Islet of Langerhans (tissue), 1 donor: Measurements from ENCODE around the gene C5orf47.
"Not testable (repeated sequence)": the region's sequence is repeated elsewhere in the genome, so short reads cannot be mapped to it uniquely, and the experiment has no call there.

Experiments
- FAIRE-seq: peaks from one replicate; lab custom pipeline; 2011; peaks lifted over from hg19 to GRCh38; lab: Jason Lieb, UNC

C5orf47 gene

DNA sequence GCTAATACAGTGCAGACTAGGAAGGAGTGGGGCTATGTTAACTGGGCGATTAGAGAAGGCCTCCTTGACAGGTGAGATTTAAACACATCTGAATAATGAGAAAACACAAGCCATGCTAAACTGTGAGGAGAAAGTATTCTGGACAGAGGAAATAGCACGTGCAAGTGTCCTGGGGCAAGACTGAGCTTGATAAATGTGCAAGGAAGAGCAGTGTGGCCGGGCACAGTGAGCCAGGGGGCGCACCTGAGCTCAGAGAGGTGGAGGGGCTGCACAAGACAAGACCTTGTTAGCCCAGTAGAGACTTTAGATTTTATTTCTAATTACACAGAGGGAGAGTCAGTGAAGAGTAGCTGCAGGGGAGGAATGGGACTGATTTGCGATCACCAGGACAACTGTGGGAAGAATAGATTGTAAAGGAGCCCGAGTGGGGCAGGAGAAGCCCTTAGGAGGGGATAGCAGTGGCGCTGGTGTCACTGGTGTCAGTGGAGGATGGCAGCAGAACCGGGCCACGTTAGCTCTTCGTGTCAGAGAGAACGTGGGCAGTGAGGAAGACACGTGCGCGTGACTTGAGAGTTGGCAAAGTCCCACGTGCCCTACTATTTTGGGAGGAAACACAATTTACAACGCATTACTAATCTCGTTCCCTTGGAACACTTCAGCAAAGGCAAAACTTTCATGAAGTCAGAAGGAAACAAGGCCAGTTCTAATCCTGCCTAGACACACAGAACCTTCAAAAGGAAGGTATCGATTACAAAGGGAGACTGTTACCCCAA is 17.9 kb upstream of the C5orf47 start:
- no peak for FAIRE-seq

DNA sequence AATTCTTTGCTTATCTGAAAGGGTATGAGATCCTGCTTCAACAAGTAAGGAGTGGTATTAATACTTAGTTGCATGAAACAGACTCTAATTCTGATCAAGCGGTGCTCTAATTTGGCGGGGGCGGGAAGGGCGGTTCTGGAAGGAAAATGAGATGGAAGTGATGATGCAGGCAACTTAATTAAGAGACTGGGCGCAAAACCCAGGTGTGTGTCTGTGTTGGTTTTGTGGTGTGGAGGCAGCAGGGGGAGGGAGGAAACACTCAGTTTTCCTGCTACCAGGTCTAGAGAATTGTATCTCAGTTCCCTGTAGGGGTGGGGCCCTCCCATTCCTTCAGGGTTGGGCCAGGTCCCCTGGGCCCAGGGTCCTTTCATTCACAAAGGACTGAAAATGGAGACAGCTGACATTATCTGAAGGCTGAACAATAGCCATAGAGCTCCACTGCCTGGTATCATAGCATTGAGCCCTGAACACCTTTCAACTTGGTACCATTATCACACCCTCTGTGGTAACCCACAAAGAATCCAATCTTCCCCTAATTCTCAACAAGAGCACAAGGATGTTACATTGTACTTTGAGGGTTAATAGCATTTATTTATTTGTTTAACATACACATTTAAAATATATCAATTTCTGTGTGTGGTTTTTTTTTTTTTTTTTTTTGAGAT is 17.2 kb upstream of the C5orf47 start:
- no peak for FAIRE-seq

DNA sequence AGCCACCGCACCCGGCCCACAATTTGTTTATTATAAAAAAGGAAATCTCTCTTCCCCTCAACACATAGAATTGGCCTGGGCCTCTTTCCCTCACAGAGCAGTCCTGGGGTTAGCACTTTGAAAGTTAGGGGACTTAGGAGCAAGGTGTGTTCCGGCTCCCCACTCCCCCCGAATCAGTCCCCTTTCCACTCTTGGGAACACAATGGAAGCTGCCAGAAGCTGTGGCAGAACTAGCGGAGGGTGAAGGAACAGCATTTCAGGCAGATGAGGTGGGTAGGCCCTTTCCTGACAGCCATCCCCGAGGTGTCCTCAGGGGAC is 16.4 kb upstream of the C5orf47 start:
- FAIRE-seq = no peak

DNA sequence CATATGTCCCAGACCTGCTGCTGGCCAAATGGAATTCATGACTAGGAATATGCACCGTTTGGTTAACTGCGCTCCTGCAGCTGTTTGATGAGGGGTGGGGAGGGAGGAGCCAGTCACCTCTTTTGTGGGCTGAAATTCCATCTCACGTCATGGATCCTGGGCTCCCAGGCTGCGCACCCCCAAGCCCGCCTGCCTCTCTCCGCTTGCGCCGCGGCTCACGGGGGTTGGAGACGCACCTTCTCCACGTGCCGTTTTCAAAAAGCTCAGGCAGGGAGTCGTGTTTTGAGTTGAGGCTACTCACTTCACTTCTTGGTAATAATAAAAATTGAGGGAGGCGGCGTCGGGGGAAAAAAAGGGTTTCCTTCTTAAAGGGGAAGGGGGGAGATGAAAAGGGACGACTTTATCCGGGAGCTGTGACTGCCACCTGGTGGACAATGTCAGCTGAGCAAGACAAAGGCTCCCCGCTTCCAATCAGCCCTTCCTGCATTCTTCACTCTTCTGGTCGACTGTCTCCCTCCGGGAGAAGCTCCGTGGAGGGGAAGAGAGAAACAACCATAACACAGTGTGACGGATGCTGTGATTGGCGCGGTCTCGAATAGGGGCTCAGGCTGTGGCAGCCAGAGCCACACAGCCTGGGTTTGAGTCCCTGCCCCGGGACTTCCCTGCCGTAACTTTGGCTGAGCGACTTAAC is 15.9 kb upstream of the C5orf47 start:
- FAIRE-seq = peak; percentile 93

DNA sequence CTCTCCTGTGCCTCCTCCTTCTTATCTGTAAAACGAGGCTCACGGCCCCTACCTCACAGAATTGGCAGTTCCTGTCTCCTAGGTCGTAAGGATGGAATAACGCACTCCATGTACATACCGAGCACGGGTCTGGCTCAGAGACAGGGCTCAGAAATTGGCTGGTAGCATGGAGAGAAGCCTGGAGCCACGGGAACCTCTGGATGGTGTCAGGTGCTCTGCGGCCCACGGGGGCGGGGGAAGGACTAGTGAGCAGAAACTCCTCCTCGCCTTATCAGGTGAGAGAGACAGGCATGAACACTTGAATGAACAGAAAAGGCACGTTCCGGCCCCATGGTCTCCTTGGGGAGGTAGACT is 15.4 kb upstream of the C5orf47 start:
- FAIRE-seq = no peak

DNA sequence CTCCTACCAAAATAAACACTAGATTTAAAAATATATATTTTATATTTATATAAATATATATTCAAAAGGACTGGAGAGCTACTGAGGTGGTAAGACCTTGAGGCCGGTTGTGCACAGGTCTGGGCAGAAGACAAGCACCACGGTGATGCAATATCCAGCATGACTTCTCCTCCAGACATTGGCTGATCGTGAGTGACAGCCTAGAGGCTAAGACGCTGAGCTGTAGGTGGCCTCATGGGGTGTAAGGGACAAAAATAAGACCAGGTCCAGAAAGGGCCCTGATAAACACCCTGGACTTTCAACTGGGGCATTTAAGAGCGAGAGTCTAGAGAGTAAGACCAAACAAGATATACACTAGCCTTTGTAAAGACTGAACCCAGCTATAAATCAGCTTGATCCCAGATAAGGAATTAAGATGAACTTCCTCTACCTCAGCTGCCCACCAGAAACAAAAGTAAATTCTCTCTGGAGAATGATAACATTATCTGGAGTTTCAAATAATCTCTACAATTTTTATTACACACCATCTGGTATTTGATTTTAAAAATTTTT is 14.2 kb upstream of the C5orf47 start:
- no peak for FAIRE-seq

DNA sequence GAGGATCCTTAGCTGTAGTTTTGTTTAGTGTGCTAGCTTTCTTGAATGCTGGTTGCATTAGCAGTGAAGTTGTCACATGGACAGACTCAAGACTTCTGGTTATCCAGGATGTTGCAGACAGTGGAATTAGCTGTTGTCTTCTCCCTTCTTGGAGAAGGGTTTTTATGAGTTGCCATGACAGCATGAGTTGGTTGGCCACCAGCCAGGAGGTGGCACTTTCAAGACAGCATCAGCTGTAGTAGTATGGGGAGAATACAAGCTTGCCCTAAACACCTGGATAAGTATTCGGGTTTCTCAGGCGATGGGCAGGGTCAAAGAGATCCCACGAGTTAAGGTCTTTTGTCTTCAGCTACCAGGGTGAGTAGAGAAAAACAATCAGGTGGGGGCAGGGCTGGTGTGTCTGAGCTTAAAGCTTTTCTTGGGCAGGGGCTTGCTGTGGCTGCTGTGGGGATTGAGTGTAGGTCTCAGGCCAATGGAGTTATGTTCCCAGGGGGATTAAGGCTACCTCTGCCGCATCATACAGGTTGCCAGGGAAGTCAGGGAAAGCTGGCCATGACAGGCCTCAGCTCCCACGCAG is 7.7 kb upstream of the C5orf47 start:
- FAIRE-seq = no peak

DNA sequence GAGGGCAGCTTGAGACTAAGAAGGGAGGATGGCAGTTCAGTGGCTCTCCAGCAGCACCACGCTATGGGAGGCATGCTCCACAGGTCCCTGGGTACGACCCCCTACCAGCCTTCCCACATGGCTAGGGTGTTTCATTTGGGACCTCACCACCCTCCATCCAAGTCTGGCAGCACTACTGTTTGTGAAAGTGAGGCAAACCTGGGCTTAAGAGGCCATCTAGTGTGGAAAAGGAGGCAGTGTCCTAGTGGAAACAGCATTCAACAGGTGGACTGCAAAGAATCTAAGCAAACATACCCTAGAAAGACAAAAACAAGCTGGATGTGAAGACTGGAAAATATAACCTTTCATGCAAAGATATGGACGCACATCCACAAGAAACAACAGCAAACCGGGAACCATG is 4.8 kb upstream of the C5orf47 start:
- FAIRE-seq = no peak

DNA sequence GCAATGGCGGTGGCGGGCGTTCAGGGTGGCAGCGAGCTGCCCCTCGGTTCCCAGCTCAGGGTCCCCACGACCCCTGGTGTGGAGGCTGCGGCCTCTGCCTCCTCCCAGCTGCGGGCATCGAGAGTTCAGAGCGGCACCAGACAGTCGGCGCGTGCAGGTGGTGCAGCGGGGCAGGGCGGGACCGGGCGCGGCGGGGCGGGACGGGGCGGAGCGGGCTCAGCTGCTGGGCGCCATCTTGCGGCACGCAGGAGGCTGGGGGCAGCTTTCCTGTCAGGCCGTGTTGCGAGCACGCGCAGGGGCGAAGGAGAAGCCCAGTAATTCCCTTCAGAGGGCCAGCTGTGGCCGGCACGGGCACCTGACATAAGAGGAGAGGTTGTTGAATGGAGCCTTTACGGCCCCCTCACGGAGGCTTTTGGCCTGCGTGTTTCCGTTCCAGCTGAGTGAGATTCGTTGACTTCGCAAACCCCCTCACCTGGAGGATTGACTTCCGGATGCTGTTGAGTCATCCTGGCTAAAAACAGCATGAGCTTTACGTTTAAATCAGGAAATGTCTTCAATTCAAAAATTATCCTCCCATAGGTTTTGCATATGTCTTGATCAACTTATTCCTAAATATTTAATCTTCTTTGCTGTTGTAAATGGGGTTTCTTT is 587 bp downstream of the C5orf47 start:
- no peak for FAIRE-seq

DNA sequence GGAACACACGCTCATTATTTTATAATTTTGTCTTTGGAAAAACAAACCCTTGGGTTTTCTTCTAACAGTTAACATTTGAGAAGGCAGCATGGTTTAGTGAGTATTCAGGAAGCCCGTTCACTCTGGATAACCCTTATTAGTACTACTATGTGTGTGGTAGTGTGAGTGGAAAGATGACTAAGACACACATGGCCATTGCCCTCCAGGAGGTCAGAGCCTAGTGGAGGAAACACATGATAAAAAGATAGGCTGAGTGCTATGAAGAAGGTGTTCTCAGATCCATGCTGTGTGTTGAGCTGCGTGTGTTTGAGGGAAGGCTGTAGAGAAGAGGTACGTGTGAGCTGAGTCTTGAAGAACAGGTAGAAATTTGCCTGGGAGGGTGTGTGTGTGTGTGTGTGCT is 8.4 kb downstream of the C5orf47 start:
- no peak for FAIRE-seq

DNA sequence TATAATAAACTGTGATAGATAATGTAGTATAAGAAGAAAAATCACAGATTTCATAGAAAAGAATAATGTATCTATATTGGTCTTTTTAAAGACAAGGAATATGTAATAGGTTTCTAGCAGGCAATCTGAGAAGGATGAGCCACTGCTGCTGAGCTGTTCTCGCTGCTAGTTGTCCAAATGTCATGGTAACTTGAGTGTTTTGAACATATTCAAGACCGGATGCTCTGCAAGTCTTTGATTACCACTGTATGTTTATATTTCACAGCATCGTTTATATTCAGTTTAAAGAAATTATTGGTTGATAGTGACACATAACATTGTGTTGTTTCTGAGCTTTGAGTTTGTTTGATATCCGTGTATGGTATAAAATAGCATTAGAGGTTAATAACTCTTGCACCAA is 9.6 kb downstream of the C5orf47 start:
- FAIRE-seq = no peak

DNA sequence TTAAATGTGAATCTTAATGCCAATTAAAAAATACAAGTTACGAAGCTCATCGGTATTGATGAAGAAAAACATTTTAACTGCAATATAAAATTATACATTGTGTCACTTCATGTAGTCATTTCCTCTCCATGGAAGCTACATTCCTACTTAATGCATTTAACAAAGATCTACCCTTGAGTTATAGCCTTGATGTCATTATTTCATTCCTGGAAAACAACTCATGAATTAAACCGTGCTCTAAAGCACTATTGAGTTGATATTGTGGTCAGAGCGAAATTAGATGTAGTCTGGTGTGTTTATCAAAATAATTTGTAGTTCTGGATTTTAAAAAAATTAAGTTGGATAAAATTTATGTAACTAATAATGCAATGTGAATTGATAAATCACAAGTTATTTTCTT is 11.1 kb downstream of the C5orf47 start:
- no peak for FAIRE-seq

DNA sequence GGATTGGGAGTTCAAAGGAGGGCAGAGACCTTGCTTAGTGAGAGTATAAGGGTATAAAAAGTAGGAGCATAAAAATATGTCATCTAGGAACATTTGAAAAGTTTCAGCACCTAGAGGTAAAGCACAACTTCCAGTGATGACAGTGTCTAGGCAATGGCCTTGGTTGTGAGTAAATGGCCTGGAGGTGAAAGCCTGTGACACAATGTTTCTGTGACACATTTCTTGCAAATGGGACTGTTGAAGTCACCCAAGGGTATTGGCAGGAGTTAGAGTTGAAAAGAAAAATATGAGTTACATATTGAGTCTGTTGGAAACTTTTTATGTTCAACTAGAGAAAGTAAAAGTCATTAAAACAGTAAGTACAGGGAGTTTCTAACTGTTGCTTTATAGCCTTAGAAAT is 14.8 kb downstream of the C5orf47 start:
- no peak for FAIRE-seq

DNA sequence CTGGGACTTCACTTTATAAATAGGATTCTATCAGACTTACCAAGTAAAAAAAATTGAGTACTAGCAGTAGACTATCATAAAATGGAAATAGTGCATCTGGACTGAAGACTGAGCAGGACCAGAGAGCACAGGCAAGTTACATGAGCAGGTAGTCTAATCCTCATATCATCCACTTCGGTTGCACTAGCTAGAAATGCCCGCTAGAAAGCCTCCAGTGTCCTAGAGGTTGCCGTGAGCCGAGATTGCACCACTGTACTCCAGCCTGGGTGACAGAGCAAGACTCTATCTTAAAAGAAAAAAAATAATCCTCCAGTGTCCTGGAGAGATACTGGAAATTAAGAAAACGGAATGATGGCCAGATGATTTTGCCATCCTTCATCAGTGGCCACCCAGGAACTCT is 20.0 kb downstream of the C5orf47 start:
- FAIRE-seq = no peak

DNA sequence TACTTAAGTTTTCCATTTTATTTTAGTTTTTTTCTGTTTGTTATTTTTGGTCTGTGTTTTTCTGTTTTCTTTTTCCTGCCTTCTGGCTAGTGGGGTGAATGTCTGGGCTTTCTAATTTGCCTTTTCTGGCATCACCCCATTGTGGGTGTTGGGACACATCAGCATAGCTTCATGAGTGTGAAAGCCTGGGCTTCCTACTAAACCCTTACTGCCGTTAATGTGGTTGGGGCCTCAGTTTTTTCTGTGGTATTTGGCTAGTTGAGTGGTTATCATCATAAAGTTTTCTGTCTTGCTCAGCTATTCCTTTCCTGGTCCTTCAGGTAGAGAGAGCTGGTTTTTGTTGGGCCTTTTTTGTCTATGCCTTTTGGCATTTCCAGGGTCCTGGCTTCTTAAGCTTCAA is 21.4 kb downstream of the C5orf47 start:
- no peak for FAIRE-seq

DNA sequence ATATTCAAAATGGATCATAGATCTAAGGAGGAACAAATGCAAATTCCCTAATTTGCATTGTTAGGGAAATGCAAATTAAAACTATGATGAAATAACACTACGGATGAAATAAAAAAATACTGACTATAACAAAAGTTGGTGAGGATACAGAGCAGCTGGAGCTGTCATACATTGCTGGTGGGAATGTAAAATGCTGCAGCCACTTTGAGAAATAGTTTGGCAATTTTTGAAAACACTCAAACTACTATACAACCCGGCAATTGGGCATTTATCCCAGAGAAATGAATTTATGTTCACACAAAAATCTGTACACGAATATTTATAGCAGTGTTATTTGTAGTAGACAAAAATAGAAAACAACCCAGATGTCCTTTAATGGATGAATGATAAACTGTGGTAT is 22.5 kb downstream of the C5orf47 start:
- no peak for FAIRE-seq

DNA sequence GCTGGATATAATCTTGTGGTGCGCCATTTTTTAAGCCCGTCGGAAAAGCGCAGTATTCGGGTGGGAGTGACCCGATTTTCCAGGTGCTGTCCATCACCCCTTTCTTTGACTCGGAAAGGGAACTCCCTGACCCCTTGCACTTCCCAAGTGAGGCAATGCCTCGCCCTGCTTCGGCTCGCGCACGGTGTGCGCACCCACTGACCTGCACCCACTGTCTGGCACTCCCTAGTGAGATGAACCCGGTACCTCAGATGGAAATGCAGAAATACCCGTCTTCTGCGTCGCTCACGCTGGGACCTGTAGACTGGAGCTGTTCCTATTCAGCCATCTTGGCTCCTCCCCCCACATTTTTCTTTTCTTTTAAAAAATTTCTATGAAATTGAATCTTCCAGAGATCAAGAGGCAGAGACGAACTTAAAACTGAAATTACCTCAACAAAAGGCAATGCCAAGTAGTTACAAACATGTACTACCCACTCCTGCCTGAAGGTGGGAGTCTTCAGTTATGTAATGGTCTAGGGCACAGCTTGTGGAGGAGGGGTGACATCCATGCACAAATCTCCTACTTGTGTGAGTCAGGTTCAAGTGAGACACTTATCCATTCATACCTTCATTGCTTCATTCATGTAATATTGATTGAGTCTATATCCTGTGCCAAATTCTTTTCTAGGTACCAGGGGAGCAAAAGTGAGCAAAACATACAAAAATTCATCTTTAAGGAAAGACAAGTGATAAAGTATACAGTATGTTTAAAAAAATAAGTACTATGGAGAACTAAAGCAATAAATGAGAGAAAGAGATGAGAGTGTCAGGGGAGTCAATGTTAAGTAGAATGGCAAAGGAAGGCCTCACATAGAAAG is 31.3 kb downstream of the C5orf47 start:
- FAIRE-seq = not testable (repeated sequence)

DNA sequence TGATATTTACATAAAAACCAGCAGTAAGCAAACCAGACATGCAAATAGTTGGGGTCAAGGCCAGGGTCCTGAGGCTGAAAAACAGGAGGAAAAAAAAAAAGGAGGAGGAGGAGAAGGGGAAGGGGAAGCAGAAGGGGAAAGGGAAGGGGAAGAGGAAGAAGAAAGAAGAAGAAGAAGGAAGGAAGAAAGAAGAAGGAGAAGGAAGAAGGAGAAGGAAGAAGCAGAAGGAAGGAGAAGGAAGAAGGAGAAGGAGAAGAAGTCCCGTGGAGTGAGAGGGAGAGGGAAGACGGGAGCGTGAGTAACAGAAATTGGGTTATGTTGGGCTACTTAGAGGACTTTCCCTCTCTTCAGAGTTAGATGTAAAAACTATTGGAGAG is 31.9 kb downstream of the C5orf47 start:
- FAIRE-seq = no peak

DNA sequence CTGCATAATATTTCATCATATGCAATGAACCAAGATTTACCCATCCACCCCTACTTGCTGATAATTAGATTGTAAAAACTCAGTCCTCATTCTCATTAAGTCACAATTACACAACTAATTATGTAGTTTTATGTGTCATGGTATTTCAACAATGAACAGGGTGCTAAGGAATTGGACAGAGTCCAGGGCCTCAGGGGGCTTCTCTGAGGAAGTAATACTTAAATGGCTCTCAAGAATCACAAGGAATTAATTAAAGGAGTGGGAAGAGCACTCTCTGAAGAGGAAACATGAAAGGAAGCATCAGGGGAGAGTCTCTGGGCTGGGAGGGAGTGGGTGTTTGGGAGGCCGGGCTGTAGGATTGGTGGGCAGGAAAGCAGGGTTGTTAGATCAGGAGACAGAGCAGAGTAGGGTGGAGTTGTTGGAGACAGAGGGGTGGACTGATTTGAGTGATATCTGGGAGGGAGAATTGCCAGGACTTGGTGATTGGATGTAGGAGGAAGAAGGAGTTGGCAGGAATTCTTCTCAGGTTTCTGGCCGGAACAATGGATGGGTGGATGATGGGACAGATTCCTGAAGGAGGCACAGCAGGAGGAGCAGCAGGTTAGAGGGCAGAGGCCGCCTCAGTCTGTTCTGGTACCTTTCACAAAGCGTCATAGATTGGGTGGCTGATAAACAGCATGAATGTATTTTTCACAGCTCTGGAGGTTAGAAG is 33.6 kb downstream of the C5orf47 start:
- FAIRE-seq = no peak

DNA sequence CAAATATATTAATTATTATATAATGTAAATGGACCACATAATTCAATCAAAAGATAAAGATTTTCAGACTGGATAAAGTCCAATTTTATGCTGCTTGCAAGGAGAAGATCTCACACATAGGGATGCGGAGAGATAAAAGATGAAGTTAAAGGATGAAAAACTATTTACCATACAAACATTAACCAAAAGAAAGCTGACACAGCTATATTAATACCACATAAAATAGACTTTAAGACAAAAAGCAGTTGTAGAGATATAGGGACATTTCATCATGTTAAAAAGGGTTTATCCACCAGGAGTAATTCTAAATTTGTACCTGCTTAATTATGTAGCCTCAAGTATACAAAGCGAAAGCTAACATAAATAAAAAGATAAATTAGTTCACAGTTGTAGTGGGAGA is 41.3 kb downstream of the C5orf47 start:
- no peak for FAIRE-seq
